HG03442 (cell line): ENCODE results near the gene BATF.

Source experiments
- ATAC-seq: cut with Tn5 transposase; IDR thresholded peaks from one replicate; pipeline ENCODE4 v1.9.1; 2021; ENCODE audit warnings: mild to moderate bottlenecking, moderate library complexity; ENCODE audit not compliant: unreplicated experiment

The BATF gene

DNA sequence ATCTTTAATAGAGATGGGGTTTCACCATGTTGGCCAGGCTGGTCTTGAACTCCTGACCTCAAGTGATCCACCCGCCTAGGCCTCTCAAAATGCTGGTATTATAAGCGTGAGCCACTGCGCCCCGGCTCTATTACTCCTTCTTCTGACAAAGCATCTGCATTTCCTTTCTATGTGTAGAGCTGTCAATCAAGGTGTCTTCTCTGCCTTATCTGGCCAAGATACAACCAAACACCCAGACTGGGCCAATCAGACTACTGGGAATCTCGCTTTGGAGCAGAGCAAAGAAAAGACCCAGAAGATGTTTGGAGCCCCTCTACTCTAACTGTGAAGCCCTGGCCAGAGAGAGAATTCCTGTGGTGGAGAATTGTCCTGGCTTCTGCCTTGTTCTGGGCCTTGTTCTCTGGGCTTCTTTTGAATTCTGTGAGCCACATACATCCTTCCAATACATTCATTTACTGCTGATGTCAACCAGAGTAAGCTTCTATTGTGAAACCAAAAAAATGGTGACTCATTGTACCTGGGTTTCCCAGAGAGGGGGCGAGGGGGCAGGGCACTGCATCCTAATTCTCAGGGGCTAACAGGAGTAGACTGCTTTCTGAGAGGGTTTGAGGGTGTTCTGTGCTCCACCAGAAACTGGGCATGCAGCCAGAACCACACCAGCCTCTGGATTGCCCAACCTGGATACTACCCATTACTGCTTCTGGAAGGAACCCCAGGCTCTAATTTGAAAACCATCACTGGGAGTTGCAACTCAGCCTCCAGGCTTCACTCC, 37.4 kb downstream of the BATF start:
- no peak for ATAC-seq

DNA sequence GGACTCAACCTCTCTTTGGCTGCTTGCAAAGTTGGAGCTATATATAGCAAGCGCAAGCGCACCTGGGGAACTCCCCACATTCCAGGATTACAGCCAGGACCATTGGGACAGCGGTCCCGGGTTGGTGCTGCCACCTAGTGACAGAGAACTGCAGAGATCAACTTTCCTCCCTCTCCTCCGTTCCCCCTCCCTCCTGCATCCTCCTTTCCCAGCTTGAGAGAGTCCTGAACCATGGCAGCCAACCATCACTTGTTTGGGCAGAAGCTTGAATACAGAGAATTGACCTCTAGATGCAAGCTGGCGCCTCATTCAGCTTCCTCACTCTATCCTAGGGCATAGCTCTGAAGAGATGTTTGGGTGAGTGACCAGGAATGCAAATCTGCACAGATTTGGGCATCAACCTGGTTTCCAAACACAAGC, 38.8 kb downstream of the BATF start:
- peak; percentile 62 for ATAC-seq

DNA sequence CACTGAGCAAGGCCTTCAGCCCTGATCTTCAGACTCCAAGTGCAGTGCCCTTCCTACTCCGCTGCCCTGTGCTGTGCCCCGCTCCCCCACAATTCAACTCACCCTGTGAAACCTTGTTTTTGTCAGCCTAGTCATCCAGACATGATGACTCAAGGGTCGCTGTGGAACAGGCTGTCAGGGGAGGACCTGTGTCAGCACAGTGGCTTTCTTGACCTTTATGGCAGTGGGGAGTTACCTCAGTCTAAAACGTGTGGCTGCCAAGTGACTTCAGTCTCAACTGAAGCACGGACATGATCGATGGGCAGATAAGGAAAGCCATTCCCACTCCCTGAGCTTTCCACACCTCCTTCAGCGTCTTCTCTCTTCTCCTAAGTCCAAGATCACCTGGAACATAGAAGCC, 39.8 kb downstream of the BATF start:
- no peak for ATAC-seq

- no peak for ATAC-seq
These were observed 40.2 kb downstream of the BATF start for GRCh38 chr14:75562489-75562888.

DNA sequence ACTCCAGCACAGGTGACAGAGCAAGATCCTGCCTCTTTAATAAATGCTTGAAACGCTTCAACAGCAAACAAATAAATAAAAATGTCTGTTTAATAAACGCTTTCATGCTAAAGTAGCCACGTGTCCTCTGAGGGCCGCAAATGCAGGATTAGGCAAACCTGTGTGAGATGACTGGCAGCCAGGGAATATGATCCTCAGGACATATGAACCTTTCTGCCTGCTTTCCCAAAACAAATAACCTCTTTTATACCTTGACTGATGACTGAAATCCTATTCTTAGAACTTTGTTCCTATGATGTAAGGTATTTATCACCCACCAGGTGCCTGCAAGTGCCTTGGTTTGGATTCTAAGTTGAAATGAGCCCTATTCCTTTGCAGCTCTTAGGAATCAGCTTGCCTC, 41.7 kb downstream of the BATF start:
- ATAC-seq = no peak

DNA sequence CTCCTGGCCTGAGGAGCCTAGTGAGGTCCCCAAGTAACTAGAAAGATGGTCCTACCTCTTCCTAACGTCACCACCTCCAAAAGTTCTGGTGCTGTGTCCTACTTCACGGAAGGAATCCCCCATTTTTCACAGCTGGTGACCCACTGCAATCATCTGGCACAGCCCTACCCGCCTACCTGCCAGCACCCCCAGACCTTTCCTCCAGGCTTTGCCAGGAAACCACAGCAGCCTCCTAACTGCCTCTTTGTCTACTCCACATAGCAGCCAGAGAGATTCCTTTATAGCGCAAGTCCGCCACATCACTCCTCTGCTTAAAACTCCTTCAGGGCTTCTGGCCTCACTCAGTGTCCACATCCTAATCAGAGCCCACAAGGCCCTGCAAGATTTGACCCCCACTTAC, 42.8 kb downstream of the BATF start:
- no peak for ATAC-seq

DNA sequence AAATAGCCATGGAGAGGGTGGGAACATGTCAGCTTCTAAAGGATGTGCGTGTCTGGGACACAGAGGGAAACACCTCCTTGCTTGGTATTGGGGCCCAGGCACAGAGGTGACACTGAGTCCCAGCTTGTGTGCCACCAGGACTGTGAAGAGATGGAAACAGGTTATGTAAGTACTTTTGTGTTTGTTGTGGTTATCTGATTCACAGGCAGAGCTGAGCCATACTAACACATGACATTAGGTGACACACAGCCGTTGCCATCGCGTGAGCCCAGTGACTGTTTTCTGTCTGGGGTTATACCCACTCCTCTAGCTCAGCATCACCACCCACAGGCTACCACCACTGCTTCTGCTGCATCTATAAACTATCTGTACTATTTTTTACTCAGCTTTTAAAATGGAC, 44.1 kb downstream of the BATF start:
- no peak for ATAC-seq

GRCh38 chr14:75566752-75567151, 44.5 kb downstream of the BATF start:
- no peak for ATAC-seq

DNA sequence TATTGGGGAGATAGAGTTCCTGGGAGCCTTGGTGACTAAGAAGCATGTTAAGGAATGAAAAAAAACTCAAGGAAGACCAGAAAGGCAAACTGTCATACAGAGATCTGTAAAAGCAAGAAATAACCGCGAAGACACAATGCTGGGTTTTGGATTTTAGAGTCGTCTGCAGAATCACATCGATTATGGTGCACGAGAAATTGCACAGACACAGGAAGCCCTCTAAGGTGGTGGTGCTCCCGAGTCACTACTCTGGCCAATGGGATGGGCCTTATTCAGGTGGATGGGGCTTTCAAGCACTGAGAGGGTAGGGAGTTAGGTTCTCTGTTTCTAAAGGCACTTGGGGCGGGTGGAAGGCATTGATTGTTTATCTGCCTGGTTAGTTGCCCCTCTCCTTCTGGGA, 45.9 kb downstream of the BATF start:
- ATAC-seq = no peak

DNA sequence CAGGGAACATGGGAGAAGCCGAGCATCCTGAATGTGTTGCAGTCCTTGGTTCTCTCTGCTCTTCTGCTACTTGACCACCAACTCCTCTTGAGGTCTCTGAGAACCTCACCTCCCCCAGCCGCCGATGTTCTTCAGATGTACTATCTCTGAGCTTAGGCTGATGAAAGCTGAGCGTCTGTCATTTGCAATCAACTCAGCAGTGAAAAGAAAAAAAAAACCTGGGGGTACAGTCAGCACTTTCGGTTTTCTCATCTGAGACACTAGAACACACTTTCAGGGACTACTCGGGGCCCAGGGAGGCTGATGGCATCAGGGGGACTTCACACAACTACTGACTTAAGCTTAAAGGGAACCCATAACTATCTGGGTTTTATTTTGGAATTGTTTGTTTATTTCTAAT, 46.5 kb downstream of the BATF start:
- no peak for ATAC-seq

DNA sequence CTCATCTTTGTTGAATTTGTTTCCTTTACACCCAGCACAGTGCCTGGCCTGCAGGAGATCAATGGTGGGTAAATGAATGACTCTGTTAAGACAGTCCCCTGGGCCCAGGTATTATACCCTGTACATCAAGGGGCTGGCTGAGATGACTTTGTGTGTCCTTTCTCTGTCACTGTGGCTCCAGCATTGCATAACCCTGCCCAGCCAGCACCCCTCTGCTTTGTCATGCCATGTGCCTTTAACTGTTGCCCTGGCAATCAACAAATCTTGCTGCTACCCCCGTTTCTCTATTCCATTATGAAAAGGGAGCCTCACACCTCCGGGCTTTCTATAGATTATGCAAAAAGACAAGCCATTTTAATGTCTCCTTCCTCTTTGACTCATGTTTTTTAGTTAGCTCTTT, 48.5 kb downstream of the BATF start:
- ATAC-seq = no peak

DNA sequence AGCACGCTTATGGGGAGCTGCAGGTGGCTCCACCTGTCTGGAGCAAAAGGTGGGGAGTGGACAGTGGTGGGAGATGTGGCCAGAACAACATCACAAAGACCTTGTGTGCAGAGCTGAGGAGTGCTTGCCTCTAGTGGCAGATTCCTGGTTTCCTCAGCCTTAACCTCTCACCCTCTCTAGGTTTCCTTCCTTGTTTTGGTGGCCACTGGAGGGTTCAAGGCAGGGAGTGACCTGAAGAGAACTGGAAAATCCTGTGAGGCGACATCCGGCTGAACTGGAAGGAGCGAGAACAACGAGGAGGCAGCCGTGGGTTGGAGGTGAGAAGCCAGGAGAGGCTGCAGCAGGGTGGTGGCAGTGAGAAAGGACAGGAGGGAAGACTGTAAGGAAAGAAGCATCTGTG, 49.8 kb downstream of the BATF start:
- no peak for ATAC-seq

GRCh38 chr14:75577090-75577489, 54.8 kb downstream of the BATF start:
- no peak for ATAC-seq

DNA sequence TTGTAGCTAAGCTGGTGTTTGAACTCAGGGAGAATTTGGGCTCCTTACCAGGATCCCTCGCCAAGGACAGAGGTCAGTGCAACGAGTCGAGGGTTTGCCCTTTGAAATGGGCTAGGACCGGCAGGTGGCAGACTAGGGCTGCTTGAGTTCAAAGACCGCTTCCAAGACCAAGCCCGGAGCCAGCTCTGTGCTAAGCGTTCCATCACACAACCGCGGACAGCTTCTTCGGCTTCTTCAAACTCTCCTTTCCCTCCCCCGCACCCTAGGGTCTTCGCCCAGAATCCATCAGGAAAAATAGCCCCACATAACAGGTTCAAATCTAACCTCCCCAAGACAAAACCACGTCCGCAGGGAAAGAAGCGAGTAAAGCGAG, 55.4 kb downstream of the BATF start:
- peak; percentile 79 for ATAC-seq

- peak; percentile 37 for ATAC-seq
These were observed 56.0 kb downstream of the BATF start, which contains the start of gene FLVCR2 for GRCh38 chr14:75578102-75578785. TSS of gene FLVCR2 (plus strand) at chr14:75578620. CDS start at chr14:75578973, 353 bp downstream.

DNA sequence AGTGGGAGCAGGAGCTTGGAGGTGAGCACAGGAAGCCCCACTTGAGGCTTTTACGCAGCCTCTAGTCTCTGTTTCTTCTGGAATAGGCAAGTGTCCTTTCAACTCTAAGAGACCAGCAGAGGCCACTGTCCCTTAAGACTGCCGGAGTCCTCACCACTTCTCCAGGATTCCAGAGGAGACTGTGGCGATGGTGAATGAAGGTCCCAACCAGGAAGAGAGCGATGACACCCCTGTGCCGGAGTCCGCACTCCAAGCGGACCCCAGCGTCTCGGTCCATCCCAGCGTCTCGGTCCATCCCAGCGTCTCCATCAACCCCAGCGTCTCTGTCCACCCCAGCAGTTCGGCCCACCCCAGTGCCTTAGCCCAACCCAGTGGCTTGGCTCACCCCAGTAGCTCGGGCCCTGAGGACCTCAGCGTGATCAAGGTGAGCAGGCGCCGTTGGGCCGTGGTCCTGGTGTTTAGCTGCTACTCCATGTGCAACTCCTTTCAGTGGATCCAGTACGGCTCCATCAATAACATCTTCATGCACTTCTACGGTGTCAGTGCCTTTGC, 56.6 kb downstream of the BATF start:
- peak; percentile 8 for ATAC-seq

DNA sequence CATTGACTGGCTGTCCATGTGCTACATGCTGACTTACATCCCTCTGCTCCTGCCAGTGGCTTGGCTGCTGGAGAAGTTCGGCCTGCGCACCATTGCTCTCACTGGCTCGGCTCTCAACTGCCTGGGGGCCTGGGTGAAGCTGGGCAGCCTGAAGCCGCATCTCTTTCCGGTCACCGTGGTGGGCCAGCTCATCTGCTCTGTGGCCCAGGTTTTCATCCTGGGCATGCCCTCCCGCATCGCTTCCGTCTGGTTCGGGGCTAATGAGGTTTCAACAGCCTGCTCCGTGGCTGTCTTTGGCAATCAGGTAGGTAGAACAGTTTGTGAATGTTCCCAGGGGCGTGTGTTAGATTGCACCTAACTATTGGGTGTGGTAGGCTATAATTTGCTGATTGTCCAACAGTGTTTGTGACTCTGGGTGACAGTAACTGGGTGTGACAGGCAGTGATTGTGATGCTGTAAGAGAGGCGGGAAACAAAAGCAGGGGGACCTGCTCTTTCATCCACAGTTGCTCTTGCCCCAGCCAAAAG, 57.1 kb downstream of the BATF start:
- ATAC-seq = no peak

DNA sequence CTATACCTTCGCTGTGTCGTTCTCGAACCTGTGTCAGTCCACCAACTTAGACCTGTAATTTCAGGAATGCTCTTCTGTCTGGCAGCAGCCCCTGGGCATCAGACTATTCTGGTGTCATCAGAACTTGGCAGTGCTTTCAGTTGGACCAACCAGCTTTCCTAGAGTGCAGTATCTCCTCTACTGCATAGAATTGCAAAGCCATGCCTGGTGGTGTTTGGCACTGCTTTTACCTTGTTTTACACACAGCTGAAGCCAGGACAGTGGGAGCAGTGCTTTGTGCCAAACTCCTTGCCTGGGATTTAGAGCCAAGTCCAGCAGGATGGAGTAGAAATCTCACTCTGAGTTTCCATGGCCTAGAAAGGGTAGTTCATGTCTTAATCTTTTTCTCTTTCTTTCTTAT, 57.6 kb downstream of the BATF start:
- no peak for ATAC-seq

- ATAC-seq = no peak
These were observed 65.1 kb downstream of the BATF start for GRCh38 chr14:75587388-75587787.

DNA sequence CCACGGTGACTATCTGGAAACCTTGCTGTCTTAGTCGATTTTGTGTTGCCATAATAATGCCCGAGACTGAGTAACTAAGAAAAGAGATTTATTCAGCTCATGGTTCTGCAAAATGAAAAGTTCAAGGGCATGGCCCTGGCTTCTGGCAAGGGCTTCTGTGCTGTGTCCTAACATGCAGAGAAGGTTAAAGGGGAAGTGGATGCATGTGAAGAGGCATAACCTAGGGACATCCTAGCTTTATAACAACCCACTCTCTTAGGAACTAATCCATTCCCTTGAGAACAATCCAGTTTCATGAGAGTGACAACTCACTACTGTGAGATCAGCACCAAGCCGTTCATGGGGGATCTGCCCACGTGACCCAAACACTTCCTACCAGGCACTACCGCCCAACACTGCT, 67.7 kb downstream of the BATF start:
- ATAC-seq = no peak

DNA sequence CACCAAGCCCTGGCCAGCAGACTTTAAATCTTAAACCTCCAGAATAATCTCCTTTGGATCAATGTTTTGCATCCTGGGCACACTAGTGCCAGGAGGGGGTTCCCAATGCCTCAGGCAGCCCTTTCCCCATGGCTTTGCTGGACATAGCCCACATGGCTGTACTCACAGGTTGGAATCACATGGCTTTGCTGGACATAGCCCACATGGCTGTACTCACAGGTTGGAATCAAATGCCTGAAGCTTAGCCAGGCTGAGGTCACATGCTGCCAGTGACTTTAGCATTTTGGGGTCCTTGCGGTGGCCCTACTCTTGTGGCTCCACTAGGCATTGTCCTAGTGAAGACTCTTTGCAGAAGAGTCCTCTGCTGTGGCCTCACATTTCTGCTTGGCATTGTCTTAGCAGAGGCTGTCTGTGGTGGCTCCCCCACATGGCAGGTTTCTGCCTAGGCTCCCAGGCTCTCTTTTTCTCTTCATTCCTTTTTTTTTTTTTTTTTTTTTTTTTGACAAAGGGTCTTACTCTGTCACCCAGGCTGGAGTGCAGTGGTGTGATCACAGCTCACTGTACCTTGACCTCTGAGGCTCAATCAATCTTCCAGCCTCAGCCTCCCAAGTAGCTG, 69.2 kb downstream of the BATF start:
- no peak for ATAC-seq
